SK-N-SH treated with all-trans-retinoic acid at 6 μM for 48 hours (cell line): ENCODE data around the gene ARHGEF40.
A peak's percentile ranks its signal among the peaks of the same experiment; 100 is the strongest.

Experiments
- ATAC-seq: fragments of 200-7000 bp; cut with Tn5 transposase; 3 replicates; pipeline ENCODE4 v1.9.1; 2020; ENCODE audit warnings: mild to moderate bottlenecking, moderate library complexity
- ARNTL ChIP-seq: fragments of 450-650 bp; formaldehyde crosslinking; IDR thresholded peaks from 2 replicates; pipeline ENCODE4 v1.5.0; 2020; ENCODE audit warnings: low read depth, mild to moderate bottlenecking, moderate library complexity, borderline replicate concordance
- BACH2 ChIP-seq: fragments of 250-450 bp; sonication (Bioruptor Pico); IDR thresholded peaks from 2 replicates; pipeline ENCODE4 v1.9.0; 2021; ENCODE audit warnings: mild to moderate bottlenecking, borderline replicate concordance
- CSDC2 ChIP-seq: fragments of 250-450 bp; sonication (Bioruptor Pico); IDR thresholded peaks from 2 replicates; pipeline ENCODE4 v1.5.0; 2020; ENCODE audit warnings: mild to moderate bottlenecking, moderate library complexity
- GLIS3 ChIP-seq: fragments of 250-450 bp; sonication (Bioruptor Pico); IDR thresholded peaks from 2 replicates; pipeline ENCODE4 v1.5.0; 2020; ENCODE audit warnings: mild to moderate bottlenecking, moderate library complexity
- ISL1 ChIP-seq: fragments of 250-450 bp; sonication (Bioruptor Pico); IDR thresholded peaks from 2 replicates; pipeline ENCODE4 v2.1.2; 2022; ENCODE audit warnings: mild to moderate bottlenecking, moderate library complexity
- OSR1 ChIP-seq: fragments of 250-450 bp; sonication (Bioruptor Pico); IDR thresholded peaks from 2 replicates; pipeline ENCODE4 v1.8.0; 2022; ENCODE audit warnings: moderate library complexity, mild to moderate bottlenecking, inconsistent platforms
- PPARA ChIP-seq: fragments of 250-450 bp; sonication (Bioruptor Pico); IDR thresholded peaks from 2 replicates; pipeline ENCODE4 v1.5.0; 2020; ENCODE audit warnings: mild to moderate bottlenecking, borderline replicate concordance
- SNAI2 ChIP-seq: fragments of 250-450 bp; sonication (Bioruptor Pico); IDR thresholded peaks from 2 replicates; pipeline ENCODE4 v1.5.0; 2020; ENCODE audit warnings: mild to moderate bottlenecking, moderate library complexity
- TCF4 ChIP-seq: fragments of 250-450 bp; sonication (Bioruptor Pico); IDR thresholded peaks from 2 replicates; pipeline ENCODE4 v1.8.0; 2021; ENCODE audit warnings: mild to moderate bottlenecking, moderate library complexity, borderline replicate concordance
- TOX ChIP-seq: fragments of 250-450 bp; sonication (Bioruptor Pico); IDR thresholded peaks from 2 replicates; pipeline ENCODE4 v1.8.0; 2021; ENCODE audit warnings: mild to moderate bottlenecking, moderate library complexity, borderline replicate concordance
- ZC3H10 ChIP-seq: fragments of 250-450 bp; sonication (Bioruptor Pico); IDR thresholded peaks from 2 replicates; pipeline ENCODE4 v1.5.1; 2021; ENCODE audit warnings: mild to moderate bottlenecking, moderate library complexity
- ZFP3 ChIP-seq: fragments of 250-450 bp; sonication (Bioruptor Pico); IDR thresholded peaks from 2 replicates; pipeline ENCODE4 v1.5.0; 2020; ENCODE audit warnings: mild to moderate bottlenecking, moderate library complexity
- ZFP30 ChIP-seq: fragments of 450-650 bp; formaldehyde crosslinking; IDR thresholded peaks from 2 replicates; pipeline ENCODE4 v1.5.0; 2022; ENCODE audit warnings: mild to moderate bottlenecking, moderate library complexity
- ZNF565 ChIP-seq: fragments of 450-650 bp; formaldehyde crosslinking; conservative IDR thresholded peaks from 2 replicates; pipeline ENCODE4 v1.5.0; 2020; ENCODE audit warnings: low read depth, mild to moderate bottlenecking, moderate library complexity
- ZNF70 ChIP-seq: fragments of 450-650 bp; formaldehyde crosslinking; IDR thresholded peaks from 2 replicates; pipeline ENCODE4 v1.5.0; 2020; ENCODE audit warnings: mild to moderate bottlenecking, moderate library complexity
- ZNF8 ChIP-seq: fragments of 450-650 bp; formaldehyde crosslinking; IDR thresholded peaks from 2 replicates; pipeline ENCODE4 v1.5.0; 2020; ENCODE audit warnings: mild to moderate bottlenecking, moderate library complexity
- TF ChIP-seq, protein P1 (sequence below): fragments of 250-450 bp; sonication (Bioruptor Pico); IDR thresholded peaks from 2 replicates; pipeline ENCODE4 v1.5.1; 2021; ENCODE audit warnings: mild to moderate bottlenecking, moderate library complexity
- TF ChIP-seq, protein P2 (sequence below): fragments of 250-450 bp; sonication (Bioruptor Pico); IDR thresholded peaks from 2 replicates; pipeline ENCODE4 v1.5.0; 2020; ENCODE audit warnings: mild to moderate bottlenecking, moderate library complexity
- TF ChIP-seq, protein P3 (sequence below): fragments of 250-450 bp; sonication (Bioruptor Pico); IDR thresholded peaks from 2 replicates; pipeline ENCODE4 v1.5.1; 2020; ENCODE audit warnings: low read depth, mild to moderate bottlenecking, moderate library complexity
- TF ChIP-seq, protein P4 (sequence below): fragments of 250-450 bp; sonication (Bioruptor Pico); IDR thresholded peaks from 2 replicates; pipeline ENCODE4 v1.8.0; 2021; ENCODE audit warnings: low read depth, mild to moderate bottlenecking, moderate library complexity, borderline replicate concordance

Gene ARHGEF40

DNA sequence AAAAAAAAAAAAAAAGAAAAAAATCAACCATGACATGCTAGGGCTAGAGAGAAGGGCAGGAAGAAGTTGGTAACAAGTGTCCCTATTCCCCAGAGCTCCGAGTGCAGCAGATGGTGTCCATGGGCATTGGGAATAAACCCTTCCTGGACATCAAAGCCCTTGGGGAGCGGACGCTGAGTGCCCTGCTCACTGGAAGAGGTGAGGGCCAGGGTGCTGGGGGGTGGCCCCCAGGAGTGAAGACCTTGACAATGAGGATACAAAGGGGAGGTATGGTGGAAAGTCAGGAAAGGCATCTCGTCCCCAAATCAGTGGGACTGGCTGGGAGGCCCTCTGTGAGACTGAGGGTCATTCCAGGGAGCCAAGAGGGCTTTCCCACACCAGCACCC is 16.8 kb downstream of the ARHGEF40 start:
- no peak for ATAC-seq
- TF ChIP-seq CSDC2 (CRISPR knock-in tag): no peak
- no peak for TF ChIP-seq TCF4
- no peak for TF ChIP-seq ISL1 (CRISPR knock-in tag)
- TF ChIP-seq GLIS3 (CRISPR knock-in tag): no peak
- no peak for TF ChIP-seq OSR1
- TF ChIP-seq, protein P1, sequence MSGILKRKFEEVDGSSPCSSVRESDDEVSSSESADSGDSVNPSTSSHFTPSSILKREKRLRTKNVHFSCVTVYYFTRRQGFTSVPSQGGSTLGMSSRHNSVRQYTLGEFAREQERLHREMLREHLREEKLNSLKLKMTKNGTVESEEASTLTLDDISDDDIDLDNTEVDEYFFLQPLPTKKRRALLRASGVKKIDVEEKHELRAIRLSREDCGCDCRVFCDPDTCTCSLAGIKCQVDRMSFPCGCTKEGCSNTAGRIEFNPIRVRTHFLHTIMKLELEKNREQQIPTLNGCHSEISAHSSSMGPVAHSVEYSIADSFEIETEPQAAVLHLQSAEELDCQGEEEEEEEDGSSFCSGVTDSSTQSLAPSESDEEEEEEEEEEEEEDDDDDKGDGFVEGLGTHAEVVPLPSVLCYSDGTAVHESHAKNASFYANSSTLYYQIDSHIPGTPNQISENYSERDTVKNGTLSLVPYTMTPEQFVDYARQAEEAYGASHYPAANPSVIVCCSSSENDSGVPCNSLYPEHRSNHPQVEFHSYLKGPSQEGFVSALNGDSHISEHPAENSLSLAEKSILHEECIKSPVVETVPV (CRISPR knock-in tag): no peak
- no peak for TF ChIP-seq ZNF565 (CRISPR knock-in tag)
- no peak for TF ChIP-seq ZFP3
- TF ChIP-seq, protein P2, sequence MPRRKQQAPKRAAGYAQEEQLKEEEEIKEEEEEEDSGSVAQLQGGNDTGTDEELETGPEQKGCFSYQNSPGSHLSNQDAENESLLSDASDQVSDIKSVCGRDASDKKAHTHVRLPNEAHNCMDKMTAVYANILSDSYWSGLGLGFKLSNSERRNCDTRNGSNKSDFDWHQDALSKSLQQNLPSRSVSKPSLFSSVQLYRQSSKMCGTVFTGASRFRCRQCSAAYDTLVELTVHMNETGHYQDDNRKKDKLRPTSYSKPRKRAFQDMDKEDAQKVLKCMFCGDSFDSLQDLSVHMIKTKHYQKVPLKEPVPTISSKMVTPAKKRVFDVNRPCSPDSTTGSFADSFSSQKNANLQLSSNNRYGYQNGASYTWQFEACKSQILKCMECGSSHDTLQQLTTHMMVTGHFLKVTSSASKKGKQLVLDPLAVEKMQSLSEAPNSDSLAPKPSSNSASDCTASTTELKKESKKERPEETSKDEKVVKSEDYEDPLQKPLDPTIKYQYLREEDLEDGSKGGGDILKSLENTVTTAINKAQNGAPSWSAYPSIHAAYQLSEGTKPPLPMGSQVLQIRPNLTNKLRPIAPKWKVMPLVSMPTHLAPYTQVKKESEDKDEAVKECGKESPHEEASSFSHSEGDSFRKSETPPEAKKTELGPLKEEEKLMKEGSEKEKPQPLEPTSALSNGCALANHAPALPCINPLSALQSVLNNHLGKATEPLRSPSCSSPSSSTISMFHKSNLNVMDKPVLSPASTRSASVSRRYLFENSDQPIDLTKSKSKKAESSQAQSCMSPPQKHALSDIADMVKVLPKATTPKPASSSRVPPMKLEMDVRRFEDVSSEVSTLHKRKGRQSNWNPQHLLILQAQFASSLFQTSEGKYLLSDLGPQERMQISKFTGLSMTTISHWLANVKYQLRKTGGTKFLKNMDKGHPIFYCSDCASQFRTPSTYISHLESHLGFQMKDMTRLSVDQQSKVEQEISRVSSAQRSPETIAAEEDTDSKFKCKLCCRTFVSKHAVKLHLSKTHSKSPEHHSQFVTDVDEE (CRISPR knock-in tag): no peak
- TF ChIP-seq, all 23 proteins: peak for 0

DNA sequence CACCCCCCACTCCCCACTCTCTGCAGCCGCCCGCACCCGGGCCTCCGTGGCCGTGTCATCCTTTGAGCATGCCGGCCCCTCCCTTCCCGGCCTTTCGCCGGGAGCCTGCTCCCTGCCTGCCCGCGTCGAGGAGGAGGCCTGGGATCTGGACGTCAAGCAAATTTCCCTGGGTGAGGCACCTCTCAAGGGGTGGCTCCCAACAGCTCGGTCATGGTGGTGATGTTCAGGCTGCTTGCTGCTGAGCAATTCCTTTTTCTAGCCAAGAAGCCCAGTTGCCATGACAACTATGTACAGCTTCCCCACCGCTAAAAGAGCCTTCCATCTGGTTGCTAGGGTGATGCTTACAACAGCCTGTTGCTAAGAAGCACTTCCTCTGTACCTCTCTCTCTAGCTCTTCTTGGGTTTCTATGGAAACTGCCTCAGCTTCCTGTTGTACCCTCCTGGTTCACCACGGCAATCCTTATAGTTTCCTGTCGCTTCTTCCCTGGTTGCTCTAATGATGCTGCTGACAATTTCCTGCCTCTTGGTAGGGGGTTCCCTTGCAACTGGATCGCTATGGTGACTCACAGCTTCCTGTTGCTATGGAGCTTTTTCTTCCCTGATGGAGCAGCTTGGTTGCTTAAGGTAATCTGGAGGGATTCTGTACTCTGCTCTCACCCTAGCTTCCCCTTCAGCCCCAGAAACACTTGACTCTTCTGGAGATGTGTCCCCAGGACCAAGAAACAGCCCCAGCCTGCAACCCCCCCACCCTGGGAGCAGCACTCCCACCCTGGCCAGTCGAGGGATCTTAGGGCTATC is 17.4 kb downstream of the ARHGEF40 start:
- TF ChIP-seq ZC3H10 (CRISPR knock-in tag) (no peak), TCF4 (no peak), ZNF8 (CRISPR knock-in tag) (no peak)
- TF ChIP-seq, protein P3, sequence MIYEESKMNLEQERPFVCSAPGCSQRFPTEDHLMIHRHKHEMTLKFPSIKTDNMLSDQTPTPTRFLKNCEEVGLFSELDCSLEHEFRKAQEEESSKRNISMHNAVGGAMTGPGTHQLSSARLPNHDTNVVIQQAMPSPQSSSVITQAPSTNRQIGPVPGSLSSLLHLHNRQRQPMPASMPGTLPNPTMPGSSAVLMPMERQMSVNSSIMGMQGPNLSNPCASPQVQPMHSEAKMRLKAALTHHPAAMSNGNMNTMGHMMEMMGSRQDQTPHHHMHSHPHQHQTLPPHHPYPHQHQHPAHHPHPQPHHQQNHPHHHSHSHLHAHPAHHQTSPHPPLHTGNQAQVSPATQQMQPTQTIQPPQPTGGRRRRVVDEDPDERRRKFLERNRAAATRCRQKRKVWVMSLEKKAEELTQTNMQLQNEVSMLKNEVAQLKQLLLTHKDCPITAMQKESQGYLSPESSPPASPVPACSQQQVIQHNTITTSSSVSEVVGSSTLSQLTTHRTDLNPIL (CRISPR knock-in tag): no peak
- peak; percentile 56 for ATAC-seq

DNA sequence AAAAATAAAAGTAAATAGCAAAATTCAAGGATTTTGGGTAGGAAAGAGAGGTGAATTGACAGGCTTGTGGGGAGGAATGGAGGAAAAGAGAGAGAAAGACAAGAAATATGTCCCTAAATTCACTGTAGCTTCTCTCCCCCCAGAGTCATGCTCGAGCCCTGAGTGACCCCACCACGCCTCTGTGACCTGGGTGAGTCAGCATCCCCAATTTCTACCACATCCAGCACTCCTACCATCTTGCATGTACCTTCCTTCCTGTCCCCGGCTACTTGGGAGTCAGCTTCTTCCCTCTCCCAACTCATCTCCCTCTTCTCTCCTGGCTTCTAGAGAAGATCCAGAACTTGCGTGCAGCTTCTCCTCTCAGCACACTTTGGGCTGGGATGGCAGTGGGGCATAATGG is 18.6 kb downstream of the ARHGEF40 start:
- TF ChIP-seq OSR1: no peak
- TF ChIP-seq, protein P1 (CRISPR knock-in tag): no peak
- TF ChIP-seq PPARA (CRISPR knock-in tag): no peak
- TF ChIP-seq ZFP30 (CRISPR knock-in tag): no peak
- no peak for TF ChIP-seq ZNF70
- no peak for TF ChIP-seq ZFP3
- TF ChIP-seq, protein P3 (CRISPR knock-in tag): no peak
- TF ChIP-seq, protein P2 (CRISPR knock-in tag): no peak
- no peak for TF ChIP-seq GLIS3 (CRISPR knock-in tag)
- TF ChIP-seq ARNTL (CRISPR knock-in tag): no peak
- TF ChIP-seq, protein P4, sequence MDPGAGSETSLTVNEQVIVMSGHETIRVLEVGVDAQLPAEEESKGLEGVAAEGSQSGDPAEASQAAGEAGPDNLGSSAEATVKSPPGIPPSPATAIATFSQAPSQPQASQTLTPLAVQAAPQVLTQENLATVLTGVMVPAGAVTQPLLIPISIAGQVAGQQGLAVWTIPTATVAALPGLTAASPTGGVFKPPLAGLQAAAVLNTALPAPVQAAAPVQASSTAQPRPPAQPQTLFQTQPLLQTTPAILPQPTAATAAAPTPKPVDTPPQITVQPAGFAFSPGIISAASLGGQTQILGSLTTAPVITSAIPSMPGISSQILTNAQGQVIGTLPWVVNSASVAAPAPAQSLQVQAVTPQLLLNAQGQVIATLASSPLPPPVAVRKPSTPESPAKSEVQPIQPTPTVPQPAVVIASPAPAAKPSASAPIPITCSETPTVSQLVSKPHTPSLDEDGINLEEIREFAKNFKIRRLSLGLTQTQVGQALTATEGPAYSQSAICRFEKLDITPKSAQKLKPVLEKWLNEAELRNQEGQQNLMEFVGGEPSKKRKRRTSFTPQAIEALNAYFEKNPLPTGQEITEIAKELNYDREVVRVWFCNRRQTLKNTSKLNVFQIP: no peak
- no peak for TF ChIP-seq ZNF565 (CRISPR knock-in tag)
- TF ChIP-seq ISL1 (CRISPR knock-in tag): no peak
- no peak for TF ChIP-seq ZNF8 (CRISPR knock-in tag)
- no peak for TF ChIP-seq TOX (CRISPR knock-in tag)
- no peak for TF ChIP-seq TCF4
- no peak for TF ChIP-seq BACH2 (CRISPR knock-in tag)
- no peak for TF ChIP-seq ZC3H10 (CRISPR knock-in tag)
- no peak for TF ChIP-seq SNAI2 (CRISPR knock-in tag)
- no peak for ATAC-seq
